GM19043 (cell line): ENCODE results near the gene TMEM127.

Source experiments
- ATAC-seq: cut with Tn5 transposase; IDR thresholded peaks from one replicate; pipeline ENCODE4 v1.9.1; 2021; ENCODE audit warnings: low read depth; ENCODE audit not compliant: unreplicated experiment

The TMEM127 gene

GRCh38 chr2:96208143-96209010 is 57.4 kb downstream of the TMEM127 start, which contains the start of gene STARD7:
STARD7 (minus strand) TSS chr2:96208827; CDS start chr2:96208434, 393 bp downstream.
- peak; percentile 87 for ATAC-seq

- ATAC-seq, result no peak
Measured at GRCh38 chr2:96207774-96208142, 58.0 kb downstream of the TMEM127 start.

GRCh38 chr2:96207073-96207773 is 58.6 kb downstream of the TMEM127 start:
- no peak for ATAC-seq

- ATAC-seq, result no peak
Measured at GRCh38 chr2:96205888-96206287, 59.9 kb downstream of the TMEM127 start.

GRCh38 chr2:96204836-96205624 is 60.8 kb downstream of the TMEM127 start:
- no peak for ATAC-seq

GRCh38 chr2:96203130-96204028 is 62.4 kb downstream of the TMEM127 start:
- ATAC-seq, result no peak

GRCh38 chr2:96202152-96202854 is 63.5 kb downstream of the TMEM127 start:
- ATAC-seq, result no peak

GRCh38 chr2:96201338-96201737 is 64.5 kb downstream of the TMEM127 start:
- no peak for ATAC-seq

- no peak for ATAC-seq
Measured at GRCh38 chr2:96198921-96199320, 66.9 kb downstream of the TMEM127 start.
